Muscle of leg (tissue), 11 donors: ENCODE results near the gene PCDHGA7. TPM values are rescaled to one million over a fixed set of nuclear protein-coding genes. Genes with fewer than 3 reads are reported as not detected.
"Not testable (repeated sequence)": the region's sequence is repeated elsewhere in the genome, so short reads cannot be mapped to it uniquely, and the experiment has no call there.

Experiments used
- DNase-seq: peaks from one replicate; pipeline ENCODE4 v3.0.0; 2013
- H3K27ac ChIP-seq: one replicate; pipeline ENCODE4 v1.5.1; 2013; ENCODE audit warnings: mild to moderate bottlenecking, low read length, control low read depth
- H3K27me3 ChIP-seq: one replicate; pipeline ENCODE4 v1.6.1; 2013; ENCODE audit warnings: low read length; ENCODE audit not compliant: control insufficient read depth, insufficient read depth
- H3K36me3 ChIP-seq: one replicate; pipeline ENCODE4 v1.6.1; 2013; ENCODE audit warnings: low read length; ENCODE audit not compliant: control insufficient read depth, insufficient read depth
- H3K4me1 ChIP-seq: one replicate; pipeline ENCODE4 v1.6.1; 2013; ENCODE audit warnings: low read length; ENCODE audit not compliant: control insufficient read depth, insufficient read depth
- H3K4me3 ChIP-seq: one replicate; pipeline ENCODE4 v1.5.1; 2013; ENCODE audit warnings: low read length, control low read depth
- H3K9me3 ChIP-seq: replicated peaks from 2 replicates; pipeline ENCODE4 v1.6.1; 2013; ENCODE audit warnings: low read depth, low read length; ENCODE audit not compliant: control insufficient read depth
- WGBS: methylation state at CpG from one replicate; pipeline ENCODE4 v1.1.5; 2013; ENCODE audit warnings: missing lambda C conversion rate; ENCODE audit not compliant: insufficient coverage; 5-methylcytosine and 5-hydroxymethylcytosine counted together
- polyA plus RNA-seq, 8 donors: library from polyadenylated mRNA; unstranded; fragments of 120-200 nt; gene quantifications; one replicate each; pipeline versions ENCODE4 v1.2.1 to v1.2.3, GENCODE V29; 2013; ENCODE audit warnings: inconsistent platforms in 1 of 8, low replicate concordance in 1 of 8; ENCODE audit not compliant: insufficient read length in 8 of 8, insufficient read depth in 1 of 8
- total RNA-seq: library from RNA; stranded (reverse); fragments of 120-200 nt; gene quantifications from one replicate; pipeline ENCODE4 v1.2.4, GENCODE V29; 2013

The PCDHGA7 gene
- total and polyA plus RNA-seq, 9 donors, result 1.2 to 2.4 (median 1.5) TPM

DNA sequence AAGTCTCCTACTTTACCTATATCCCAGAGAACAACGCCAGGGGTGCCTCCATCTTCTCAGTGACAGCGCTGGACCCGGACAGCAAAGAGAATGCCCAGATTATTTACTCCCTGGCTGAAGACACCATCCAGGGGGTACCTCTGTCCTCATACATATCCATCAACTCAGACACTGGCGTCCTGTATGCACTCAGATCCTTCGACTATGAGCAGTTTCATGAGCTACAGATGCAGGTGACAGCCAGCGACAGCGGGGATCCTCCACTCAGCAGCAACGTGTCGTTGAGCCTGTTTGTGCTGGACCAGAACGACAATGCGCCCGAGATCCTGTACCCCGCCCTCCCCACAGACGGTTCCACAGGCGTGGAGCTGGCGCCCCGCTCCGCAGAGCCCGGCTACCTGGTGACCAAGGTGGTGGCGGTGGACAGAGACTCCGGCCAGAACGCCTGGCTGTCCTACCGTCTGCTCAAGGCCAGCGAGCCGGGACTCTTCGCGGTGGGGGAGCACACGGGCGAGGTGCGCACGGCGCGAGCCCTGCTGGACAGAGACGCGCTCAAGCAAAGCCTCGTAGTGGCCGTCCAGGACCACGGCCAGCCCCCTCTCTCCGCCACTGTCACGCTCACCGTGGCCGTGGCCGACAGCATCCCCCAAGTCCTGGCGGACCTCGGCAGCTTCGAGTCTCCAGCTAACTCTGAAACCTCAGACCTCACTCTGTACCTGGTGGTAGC is 32.2 kb downstream of the PCDHGA7 start:
- H3K4me3 ChIP-seq, DNase-seq, H3K36me3 ChIP-seq, H3K4me1 ChIP-seq, H3K27ac ChIP-seq: not testable (repeated sequence)
- Histone ChIP-seq H3K9me3 (peaks cover 76% of the 10 kb centered on the region), H3K27me3 (peaks cover 22% of the 10 kb centered on the region)
- WGBS, result 19% methylated on average over 33 of the region's 46 CpGs

DNA sequence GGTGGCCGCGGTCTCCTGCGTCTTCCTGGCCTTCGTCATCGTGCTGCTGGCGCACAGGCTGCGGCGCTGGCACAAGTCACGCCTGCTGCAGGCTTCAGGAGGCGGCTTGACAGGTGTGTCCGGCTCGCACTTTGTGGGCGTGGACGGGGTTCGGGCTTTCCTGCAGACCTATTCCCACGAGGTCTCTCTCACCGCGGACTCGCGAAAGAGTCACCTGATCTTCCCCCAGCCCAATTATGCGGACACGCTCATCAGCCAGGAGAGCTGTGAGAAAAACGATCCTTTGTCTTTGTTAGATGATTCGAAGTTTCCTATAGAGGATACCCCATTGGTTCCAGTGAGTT is 32.7 kb downstream of the PCDHGA7 start:
- H3K27ac ChIP-seq, H3K36me3 ChIP-seq, DNase-seq, H3K4me1 ChIP-seq, H3K4me3 ChIP-seq: not testable (repeated sequence)
- peaks cover 74% of the 10 kb centered on the region for H3K9me3 ChIP-seq
- peaks cover 19% of the 10 kb centered on the region for H3K27me3 ChIP-seq
- WGBS, result 23% methylated on average over 11 of the region's 24 CpGs

DNA sequence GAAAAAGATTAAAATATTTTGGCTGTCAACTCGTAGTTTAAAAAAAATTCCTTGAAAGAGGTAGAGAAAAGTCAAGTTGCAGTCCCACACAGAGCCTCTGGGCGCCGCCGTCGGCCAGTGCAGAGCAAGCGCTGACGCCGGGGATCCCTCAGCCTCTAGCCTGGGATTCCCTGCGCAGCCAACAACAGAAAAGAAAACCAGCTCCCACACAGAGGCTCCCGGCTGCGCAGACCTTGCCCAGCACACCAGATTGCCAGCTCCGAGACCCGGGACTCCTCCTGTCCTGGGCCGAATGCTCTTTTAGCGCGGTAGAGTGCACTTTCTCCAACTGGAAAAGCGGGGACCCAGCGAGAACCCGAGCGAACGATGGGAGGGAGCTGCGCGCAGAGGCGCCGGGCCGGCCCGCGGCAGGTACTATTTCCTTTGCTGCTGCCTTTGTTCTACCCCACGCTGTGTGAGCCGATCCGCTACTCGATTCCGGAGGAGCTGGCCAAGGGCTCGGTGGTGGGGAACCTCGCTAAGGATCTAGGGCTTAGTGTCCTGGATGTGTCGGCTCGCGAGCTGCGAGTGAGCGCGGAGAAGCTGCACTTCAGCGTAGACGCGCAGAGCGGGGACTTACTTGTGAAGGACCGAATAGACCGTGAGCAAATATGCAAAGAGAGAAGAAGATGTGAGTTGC is 35.1 kb downstream of the PCDHGA7 start, which contains the start of gene PCDHGB7:
TSS of gene PCDHGB7 (plus strand) at position 184 of the 679 bp plus-strand sequence. CDS start at position 367, 183 bp downstream.
- WGBS, result 7% methylated on average over 33 of the region's 47 CpGs
- DNase-seq, result peak; percentile 67
- H3K27me3 ChIP-seq, result peaks cover 29% of the 10 kb centered on the region

DNA sequence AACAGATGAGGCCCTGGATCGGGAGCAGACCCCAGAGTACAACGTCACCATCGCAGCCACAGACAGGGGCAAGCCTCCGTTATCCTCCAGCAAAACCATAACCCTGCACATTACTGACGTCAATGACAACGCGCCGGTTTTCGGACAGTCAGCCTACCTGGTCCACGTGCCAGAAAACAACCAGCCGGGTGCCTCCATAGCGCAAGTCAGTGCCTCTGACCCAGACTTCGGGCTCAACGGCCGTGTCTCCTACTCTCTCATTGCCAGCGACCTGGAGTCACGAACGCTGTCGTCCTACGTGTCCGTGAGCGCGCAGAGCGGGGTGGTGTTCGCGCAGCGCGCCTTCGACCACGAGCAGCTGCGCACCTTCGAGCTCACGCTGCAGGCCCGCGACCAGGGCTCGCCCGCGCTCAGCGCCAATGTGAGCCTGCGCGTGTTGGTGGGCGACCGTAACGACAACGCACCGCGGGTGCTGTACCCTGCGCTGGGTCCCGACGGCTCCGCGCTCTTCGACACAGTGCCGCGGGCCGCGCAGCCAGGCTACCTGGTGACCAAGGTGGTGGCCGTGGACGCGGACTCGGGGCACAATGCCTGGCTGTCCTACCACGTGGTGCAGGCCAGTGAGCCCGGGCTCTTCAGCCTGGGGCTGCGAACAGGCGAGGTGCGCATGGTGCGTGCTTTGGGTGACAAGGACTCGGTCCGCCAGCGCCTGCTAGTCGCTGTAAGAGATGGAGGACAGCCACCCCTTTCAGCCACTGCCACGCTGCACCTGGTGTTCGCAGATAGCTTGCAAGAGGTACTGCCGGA is 36.7 kb downstream of the PCDHGA7 start:
- DNase-seq, result no peak
- H3K4me1 ChIP-seq, result peaks cover 2% of the 10 kb centered on the region
- peaks cover 32% of the 10 kb centered on the region for H3K27me3 ChIP-seq
- 21% methylated on average over 70 of the region's 74 CpGs for WGBS
- no peak overlapping the region for H3K4me3 ChIP-seq
- H3K9me3 ChIP-seq, result peaks cover 81% of the 10 kb centered on the region
- H3K36me3 ChIP-seq, result no peaks in the 10 kb centered on the region
- no peak overlapping the region for H3K27ac ChIP-seq

More for the DNA sequence above, 35.1 kb downstream of the PCDHGA7 start, which contains the start of gene PCDHGB7:
- H3K4me1 ChIP-seq, H3K36me3 ChIP-seq: not testable (repeated sequence)
- Histone ChIP-seq H3K4me3 (peak within 1 kb of the TSS; percentile 35), H3K27ac (peak within 1 kb of the TSS; percentile 24), H3K9me3 (peaks cover 84% of the 10 kb centered on the region)

DNA sequence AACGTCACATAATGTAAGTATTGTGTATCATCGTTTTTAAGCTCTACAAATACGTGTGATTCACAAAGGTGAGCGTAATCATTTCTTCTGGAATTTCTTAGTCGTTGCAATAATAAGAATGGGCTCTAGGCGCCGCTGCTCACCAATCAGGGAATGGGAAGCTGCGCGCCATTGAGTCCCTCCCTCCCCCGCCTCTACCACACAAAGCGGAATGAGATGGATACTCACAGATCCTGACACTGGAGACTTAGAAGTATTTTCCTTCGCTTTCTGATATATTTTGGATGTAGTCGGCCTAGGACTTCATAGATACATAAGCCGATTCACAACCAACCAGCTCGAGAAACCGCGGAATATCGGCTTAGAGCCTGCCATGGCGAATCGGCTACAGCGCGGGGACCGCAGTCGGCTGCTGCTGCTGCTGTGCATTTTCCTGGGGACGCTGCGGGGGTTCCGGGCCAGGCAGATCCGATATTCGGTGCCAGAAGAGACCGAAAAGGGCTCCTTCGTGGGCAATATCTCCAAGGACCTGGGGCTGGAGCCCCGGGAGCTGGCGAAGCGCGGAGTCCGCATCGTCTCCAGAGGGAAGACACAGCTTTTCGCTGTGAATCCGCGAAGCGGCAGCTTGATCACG is 38.4 kb downstream of the PCDHGA7 start, which contains the start of gene PCDHGA11:
TSS of gene PCDHGA11 (plus strand) at position 197 of the 634 bp plus-strand sequence. CDS start at position 374, 177 bp downstream.
- Histone ChIP-seq H3K4me1 (peaks cover 2% of the 10 kb centered on the region), H3K4me3 (peak within 1 kb of the TSS; percentile 16), H3K27ac (no peak within 1 kb of the TSS), H3K9me3 (peaks cover 83% of the 10 kb centered on the region), H3K27me3 (peaks cover 28% of the 10 kb centered on the region), H3K36me3 (no peaks in the 10 kb centered on the region)
- peak; percentile 43 for DNase-seq
- 7% methylated on average over 25 of the region's 42 CpGs for WGBS

DNA sequence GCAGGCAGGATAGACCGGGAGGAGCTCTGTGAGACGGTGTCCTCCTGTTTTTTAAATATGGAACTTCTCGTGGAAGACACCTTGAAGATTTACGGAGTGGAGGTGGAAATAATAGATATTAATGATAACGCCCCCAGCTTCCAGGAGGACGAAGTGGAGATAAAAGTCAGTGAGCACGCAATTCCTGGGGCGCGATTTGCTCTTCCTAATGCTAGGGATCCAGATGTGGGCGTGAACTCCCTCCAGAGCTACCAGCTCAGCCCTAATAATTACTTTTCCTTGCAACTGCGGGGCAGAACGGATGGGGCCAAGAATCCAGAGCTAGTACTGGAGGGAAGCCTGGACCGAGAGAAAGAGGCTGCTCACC is 38.9 kb downstream of the PCDHGA7 start:
- Histone ChIP-seq H3K4me1 (peaks cover 2% of the 10 kb centered on the region), H3K4me3 (peak overlapping the region; percentile 16), H3K36me3 (no peaks in the 10 kb centered on the region), H3K27ac (no peak overlapping the region), H3K27me3 (peaks cover 31% of the 10 kb centered on the region), H3K9me3 (peaks cover 83% of the 10 kb centered on the region)
- WGBS, result 9% methylated on average over 11 of the region's 13 CpGs
- no peak for DNase-seq

DNA sequence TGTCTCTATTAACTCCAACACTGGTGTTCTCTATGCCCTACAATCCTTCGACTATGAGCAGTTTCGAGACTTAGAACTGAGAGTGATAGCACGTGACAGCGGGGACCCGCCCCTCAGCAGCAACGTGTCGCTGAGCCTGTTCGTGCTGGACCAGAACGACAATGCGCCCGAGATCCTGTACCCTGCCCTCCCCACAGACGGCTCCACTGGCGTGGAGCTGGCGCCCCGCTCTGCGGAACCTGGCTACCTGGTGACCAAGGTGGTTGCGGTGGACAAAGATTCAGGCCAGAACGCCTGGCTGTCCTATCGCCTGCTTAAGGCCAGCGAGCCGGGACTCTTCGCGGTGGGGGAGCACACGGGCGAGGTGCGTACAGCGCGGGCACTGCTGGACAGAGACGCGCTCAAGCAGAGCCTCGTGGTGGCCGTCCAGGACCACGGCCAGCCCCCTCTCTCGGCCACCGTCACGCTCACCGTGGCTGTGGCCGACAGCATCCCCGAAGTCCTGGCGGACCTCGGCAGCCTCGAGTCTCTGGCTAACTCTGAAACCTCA is 40.3 kb downstream of the PCDHGA7 start:
- Histone ChIP-seq H3K36me3 (no peaks in the 10 kb centered on the region), H3K27ac (no peak overlapping the region), H3K9me3 (peaks cover 91% of the 10 kb centered on the region), H3K4me3 (no peak overlapping the region), H3K4me1 (no peaks in the 10 kb centered on the region), H3K27me3 (peaks cover 31% of the 10 kb centered on the region)
- WGBS, result 18% methylated on average over 42 of the region's 42 CpGs
- no peak for DNase-seq

DNA sequence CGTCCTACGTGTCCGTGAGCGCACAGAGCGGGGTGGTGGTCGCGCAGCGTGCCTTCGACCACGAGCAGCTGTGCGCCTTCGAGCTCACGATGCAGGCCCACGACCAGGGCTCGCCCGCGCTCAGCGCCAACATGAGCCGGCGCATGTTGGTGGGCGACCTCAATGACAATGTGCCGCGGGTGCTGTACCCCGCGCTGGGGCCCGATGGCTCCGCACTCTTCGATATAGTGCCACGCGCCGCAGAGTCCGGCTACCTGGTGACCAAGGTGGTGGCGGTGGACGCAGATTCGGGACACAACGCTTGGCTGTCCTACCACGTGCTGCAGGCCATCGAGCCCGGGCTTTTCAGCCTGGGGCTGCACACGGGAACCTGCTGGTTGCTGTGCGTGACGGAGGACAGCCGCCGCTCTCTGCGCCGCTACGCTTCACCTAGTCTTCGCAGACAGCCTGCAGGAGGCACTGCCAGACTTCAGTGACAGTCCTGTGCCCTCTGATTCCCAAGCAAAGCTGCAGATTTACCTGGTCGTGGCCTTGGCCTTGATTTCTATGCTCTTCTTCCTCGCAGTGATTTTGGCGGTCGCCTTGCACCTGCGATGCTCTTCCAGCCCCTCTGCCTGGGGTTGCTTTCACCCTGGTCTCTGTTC is 45.4 kb downstream of the PCDHGA7 start:
- H3K4me1 ChIP-seq, result no peaks in the 10 kb centered on the region
- DNase-seq, result no peak
- no peaks in the 10 kb centered on the region for H3K36me3 ChIP-seq
- H3K27ac ChIP-seq, result no peak overlapping the region
- peaks cover 19% of the 10 kb centered on the region for H3K27me3 ChIP-seq
- 32% methylated on average over 53 of the region's 53 CpGs for WGBS
- H3K4me3 ChIP-seq, result no peak overlapping the region
- H3K9me3 ChIP-seq, result peaks cover 83% of the 10 kb centered on the region

DNA sequence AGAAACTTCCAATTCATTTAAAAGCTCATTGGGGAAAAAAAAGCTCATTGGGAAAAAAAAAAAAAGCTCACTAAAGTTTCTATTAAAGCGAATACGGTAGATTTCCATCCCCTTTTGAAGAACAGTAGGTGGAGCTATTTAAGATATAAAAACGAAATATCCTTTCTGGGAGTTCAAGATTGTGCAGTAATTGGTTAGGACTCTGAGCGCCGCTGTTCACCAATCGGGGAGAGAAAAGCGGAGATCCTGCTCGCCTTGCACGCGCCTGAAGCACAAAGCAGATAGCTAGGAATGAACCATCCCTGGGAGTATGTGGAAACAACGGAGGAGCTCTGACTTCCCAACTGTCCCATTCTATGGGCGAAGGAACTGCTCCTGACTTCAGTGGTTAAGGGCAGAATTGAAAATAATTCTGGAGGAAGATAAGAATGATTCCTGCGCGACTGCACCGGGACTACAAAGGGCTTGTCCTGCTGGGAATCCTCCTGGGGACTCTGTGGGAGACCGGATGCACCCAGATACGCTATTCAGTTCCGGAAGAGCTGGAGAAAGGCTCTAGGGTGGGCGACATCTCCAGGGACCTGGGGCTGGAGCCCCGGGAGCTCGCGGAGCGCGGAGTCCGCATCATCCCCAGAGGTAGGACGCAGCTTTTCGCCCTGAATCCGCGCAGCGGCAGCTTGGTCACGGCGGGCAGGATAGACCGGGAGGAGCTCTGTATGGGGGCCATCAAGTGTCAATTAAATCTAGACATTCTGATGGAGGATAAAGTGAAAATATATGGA is 48.0 kb downstream of the PCDHGA7 start, which contains the start of gene PCDHGA12:
TSS of gene PCDHGA12 (plus strand) at position 176 of the 782 bp plus-strand sequence. CDS start at position 429, 253 bp downstream.
- H3K4me1 ChIP-seq, result no peaks in the 10 kb centered on the region
- DNase-seq, result peak; percentile 62
- peaks cover 13% of the 10 kb centered on the region for H3K27me3 ChIP-seq
- H3K36me3 ChIP-seq, result no peaks in the 10 kb centered on the region
- 11% methylated on average over 30 of the region's 33 CpGs for WGBS
- peak within 1 kb of the TSS; percentile 9 for H3K4me3 ChIP-seq
- no peak within 1 kb of the TSS for H3K27ac ChIP-seq
- peaks cover 71% of the 10 kb centered on the region for H3K9me3 ChIP-seq
